ENCODE results near the gene PHLPP2.

PHLPP2 gene

GRCh38 chr16:71738855-71739254 is 14.4 kb upstream of the PHLPP2 start:
- H3K27ac ChIP-seq, result no peak overlapping the region
- H3K4me3 ChIP-seq (ENCODE audit: low read depth, low read length), result no peak overlapping the region
- TF ChIP-seq CTCF (IDR thresholded peaks at IDR 0.05; ENCODE audit: low read depth, low read length, missing control alignments), result no peak
- no peak for DNase-seq
- no peaks in the 10 kb centered on the region for H3K27me3 ChIP-seq (replicated peaks)
- peaks cover 54% of the 10 kb centered on the region for H3K36me3 ChIP-seq (replicated peaks)
- in situ Hi-C loops (cut with HindIII; ENCODE audit: low pct_ligation_motif_present, low sequenced_read_pairs), result no loop called here

- in situ Hi-C loops (cut with HindIII; ENCODE audit: low pct_ligation_motif_present, low sequenced_read_pairs), result no loop called here
- no peak overlapping the region for H3K4me3 ChIP-seq (ENCODE audit: low read depth, low read length)
- H3K27ac ChIP-seq, result no peak overlapping the region
- peaks cover 60% of the 10 kb centered on the region for H3K36me3 ChIP-seq (replicated peaks)
- TF ChIP-seq CTCF (IDR thresholded peaks at IDR 0.05; ENCODE audit: low read depth, low read length, missing control alignments), result no peak
- DNase-seq, result no peak
- H3K27me3 ChIP-seq (replicated peaks), result no peaks in the 10 kb centered on the region
Observed at GRCh38 chr16:71737501-71737900, 13.0 kb upstream of the PHLPP2 start.

GRCh38 chr16:71734511-71734910 is 10.0 kb upstream of the PHLPP2 start:
- no peak overlapping the region for H3K27ac ChIP-seq
- peaks cover 58% of the 10 kb centered on the region for H3K36me3 ChIP-seq (replicated peaks)
- in situ Hi-C loops (cut with HindIII; ENCODE audit: low pct_ligation_motif_present, low sequenced_read_pairs), result no loop called here
- DNase-seq, result no peak
- H3K4me3 ChIP-seq (ENCODE audit: low read depth, low read length), result no peak overlapping the region
- H3K27me3 ChIP-seq (replicated peaks), result no peaks in the 10 kb centered on the region
- TF ChIP-seq CTCF (IDR thresholded peaks at IDR 0.05; ENCODE audit: low read depth, low read length, missing control alignments), result no peak

- H3K27ac ChIP-seq, result no peak overlapping the region
- peaks cover 45% of the 10 kb centered on the region for H3K36me3 ChIP-seq (replicated peaks)
- in situ Hi-C loops (cut with HindIII; ENCODE audit: low pct_ligation_motif_present, low sequenced_read_pairs), result no loop called here
- no peaks in the 10 kb centered on the region for H3K27me3 ChIP-seq (replicated peaks)
- H3K4me3 ChIP-seq (ENCODE audit: low read depth, low read length), result no peak overlapping the region
- no peak for DNase-seq
- no peak for TF ChIP-seq CTCF (IDR thresholded peaks at IDR 0.05; ENCODE audit: low read depth, low read length, missing control alignments)
Observed at GRCh38 chr16:71732587-71732986, 8.1 kb upstream of the PHLPP2 start.

- H3K36me3 ChIP-seq (replicated peaks), result peaks cover 20% of the 10 kb centered on the region
- in situ Hi-C loops (cut with HindIII; ENCODE audit: low pct_ligation_motif_present, low sequenced_read_pairs), result no loop called here
- no peaks in the 10 kb centered on the region for H3K27me3 ChIP-seq (replicated peaks)
- no peak overlapping the region for H3K27ac ChIP-seq
- no peak for DNase-seq
- no peak overlapping the region for H3K4me3 ChIP-seq (ENCODE audit: low read depth, low read length)
- TF ChIP-seq CTCF (IDR thresholded peaks at IDR 0.05; ENCODE audit: low read depth, low read length, missing control alignments), result no peak
Observed at GRCh38 chr16:71727551-71728324, 3.2 kb upstream of the PHLPP2 start.

All from brain microvascular endothelial cell (primary cell).